Breast epithelium (tissue), 4 donors: ENCODE data around the gene JADE2. TPM values are rescaled to one million over a fixed set of nuclear protein-coding genes. Genes with fewer than 3 reads are reported as not detected.

Experiments used
- DNase-seq, 2 donors: peaks; one replicate each; pipeline ENCODE4 v3.0.0-alpha.2; 2019; ENCODE audit warnings: low spot score in 2 of 2
- H3K27ac ChIP-seq, 2 donors: fragments of 200-600 bp; sonication (generic) in 1 of 2; one replicate each; pipeline ENCODE4 v1.5.1; 2016 to 2019; ENCODE audit warnings: mild to moderate bottlenecking in 1 of 2
- H3K27me3 ChIP-seq, 2 donors: fragments of 200-600 bp; sonication (generic) in 1 of 2; one replicate each; pipeline versions ENCODE4 v1.5.1 to v1.6.0; 2017 to 2019; ENCODE audit warnings: control low read depth in 1 of 2, mild to moderate bottlenecking in 1 of 2
- H3K36me3 ChIP-seq: fragments of 200-600 bp; one replicate; pipeline ENCODE4 v1.5.1; 2019
- H3K4me1 ChIP-seq, 2 donors: fragments of 200-600 bp; sonication (generic); one replicate each; pipeline ENCODE4 v1.5.1; 2016 to 2019; ENCODE audit warnings: control low read depth in 1 of 2
- H3K4me3 ChIP-seq, 3 donors: fragments of 200-600 bp; sonication (generic); 1 replicate in 2 of 3; 2 replicates in 1 of 3; pipeline ENCODE4 v1.5.1; 2016 to 2019; ENCODE audit warnings: mild to moderate bottlenecking in 3 of 3, moderate library complexity in 2 of 3
- H3K9me3 ChIP-seq, 2 donors: fragments of 200-600 bp; sonication (generic) in 1 of 2; one replicate each; pipeline ENCODE4 v1.5.1; 2016 to 2019; ENCODE audit warnings: control low read depth in 1 of 2
- CTCF ChIP-seq, 3 donors: fragments of 450-650 bp; IDR thresholded peaks; one replicate each; pipeline ENCODE4 v1.5.1; 2016 to 2017; ENCODE audit warnings: antibody characterized with exemption in 3 of 3, mild to moderate bottlenecking in 3 of 3, moderate library complexity in 3 of 3
- POLR2A ChIP-seq: fragments of 450-650 bp; IDR thresholded peaks from one replicate; pipeline ENCODE4 v1.6.1; 2016; ENCODE audit warnings: antibody characterized with exemption, mild to moderate bottlenecking, moderate library complexity
- POLR2AphosphoS5 ChIP-seq, 3 donors: sonication (generic); formaldehyde crosslinking; IDR thresholded peaks; one replicate each; pipeline ENCODE4 v1.6.1; 2017; ENCODE audit warnings: antibody characterized with exemption in 3 of 3
- intact Hi-C: fragments of 100-400 bp; cut with DNase I; formaldehyde crosslinking; loops from one replicate; pipeline ENCODE4 v1.15.1; 2023; ENCODE audit warnings: low total_unique reads
- total RNA-seq, 3 donors: library from RNA; depleted of rRNA; stranded (reverse); fragments of >200 nt; gene quantifications; one replicate each; pipeline ENCODE4 v1.1.0, GENCODE V29; 2016

JADE2 gene
- total RNA-seq, 3 donors from 2014 or later, result 39.0 to 66.0 (median 61.4) TPM

- DNase-seq, result no peak
Observed at GRCh38 chr5:134490255-134490924, 35.1 kb upstream of the JADE2 start.

GRCh38 chr5:134490925-134491271 lies 34.6 kb upstream of the JADE2 start:
- Histone ChIP-seq H3K36me3 (no peaks in the 10 kb centered on the region), H3K9me3 (no peaks in the 10 kb centered on the region), H3K27ac (no peak overlapping the region), H3K27me3 (no peaks in the 10 kb centered on the region), H3K4me3 (no peak overlapping the region), H3K4me1 (no peaks in the 10 kb centered on the region)
- intact Hi-C loops, result no loop called here
- no peak for DNase-seq
- TF ChIP-seq POLR2AphosphoS5 (IDR thresholded peaks at IDR 0.05), result no peak
- TF ChIP-seq CTCF (IDR thresholded peaks at IDR 0.05), result no peak
- TF ChIP-seq POLR2A, result no peak

More at GRCh38 chr5:134490255-134490924, 35.1 kb upstream of the JADE2 start:
- intact Hi-C loops, result no loop called here
- Histone ChIP-seq H3K36me3 (no peaks in the 10 kb centered on the region), H3K27me3 (no peaks in the 10 kb centered on the region), H3K9me3 (no peaks in the 10 kb centered on the region), H3K4me1 (no peaks in the 10 kb centered on the region), H3K4me3 (no peak overlapping the region), H3K27ac (no peak overlapping the region)
- TF ChIP-seq POLR2AphosphoS5 (IDR thresholded peaks at IDR 0.05) (no peak), CTCF (IDR thresholded peaks at IDR 0.05) (no peak)

GRCh38 chr5:134491841-134492442 lies 33.5 kb upstream of the JADE2 start:
- no peaks in the 10 kb centered on the region for H3K27me3 ChIP-seq
- intact Hi-C loops, result no loop called here
- H3K4me3 ChIP-seq, result no peak overlapping the region
- H3K4me1 ChIP-seq, result no peaks in the 10 kb centered on the region
- TF ChIP-seq CTCF (IDR thresholded peaks at IDR 0.05), result no peak
- no peak for TF ChIP-seq POLR2A
- no peak for TF ChIP-seq POLR2AphosphoS5 (IDR thresholded peaks at IDR 0.05)
- peak overlapping the region in 1 of 2 donors; percentile 25 for H3K27ac ChIP-seq
- no peak for DNase-seq
- no peaks in the 10 kb centered on the region for H3K9me3 ChIP-seq
- H3K36me3 ChIP-seq, result no peaks in the 10 kb centered on the region

GRCh38 chr5:134492568-134492967 lies 32.9 kb upstream of the JADE2 start:
- no peaks in the 10 kb centered on the region for H3K4me1 ChIP-seq
- no peak for TF ChIP-seq CTCF (IDR thresholded peaks at IDR 0.05)
- no peak for TF ChIP-seq POLR2AphosphoS5 (IDR thresholded peaks at IDR 0.05)
- TF ChIP-seq POLR2A, result no peak
- no peaks in the 10 kb centered on the region for H3K36me3 ChIP-seq
- intact Hi-C loops, result no loop called here
- peak overlapping the region in 1 of 2 donors; percentile 25 for H3K27ac ChIP-seq
- no peak overlapping the region for H3K4me3 ChIP-seq
- no peaks in the 10 kb centered on the region for H3K9me3 ChIP-seq
- no peaks in the 10 kb centered on the region for H3K27me3 ChIP-seq
- DNase-seq, result no peak

- Histone ChIP-seq H3K27me3 (no peaks in the 10 kb centered on the region), H3K4me3 (no peak overlapping the region), H3K36me3 (no peaks in the 10 kb centered on the region), H3K27ac (no peak overlapping the region), H3K4me1 (no peaks in the 10 kb centered on the region), H3K9me3 (no peaks in the 10 kb centered on the region)
- DNase-seq, result no peak
- intact Hi-C loops, result no loop called here
- TF ChIP-seq POLR2A (no peak), POLR2AphosphoS5 (IDR thresholded peaks at IDR 0.05) (no peak), CTCF (IDR thresholded peaks at IDR 0.05) (no peak)
Observed at GRCh38 chr5:134493461-134494055, 31.9 kb upstream of the JADE2 start.
